Choroid plexus epithelial cell (primary cell): Measurements from ENCODE around the gene GRK6.

Experiments used
- DNase-seq: peaks from one replicate; pipeline ENCODE4 v3.0.0-alpha.2; 2010; ENCODE audit warnings: low read depth
- H3K4me3 ChIP-seq: 2 replicates; pipeline ENCODE4 v1.5.1; 2011; ENCODE audit warnings: low read depth, mild to moderate bottlenecking, control low read depth, low read length, moderate library complexity
- CTCF ChIP-seq: conservative IDR thresholded peaks from 2 replicates; pipeline ENCODE4 v1.5.1; 2011; ENCODE audit warnings: low read depth, mild to moderate bottlenecking, control low read depth, inconsistent platforms, low read length, moderate library complexity

Gene GRK6

GRCh38 chr5:177450667-177451424, 24.4 kb downstream of the GRK6 start:
- no peak for DNase-seq
- no peak for TF ChIP-seq CTCF
- H3K4me3 ChIP-seq: no peak overlapping the region

GRCh38 chr5:177452688-177453638, 26.5 kb downstream of the GRK6 start:
- H3K4me3 ChIP-seq: no peak overlapping the region
- TF ChIP-seq CTCF: no peak
- no peak for DNase-seq

GRCh38 chr5:177453852-177454396, 27.4 kb downstream of the GRK6 start:
- DNase-seq: peak; percentile 33
- H3K4me3 ChIP-seq: peak overlapping the region; percentile 36
- no peak for TF ChIP-seq CTCF

GRCh38 chr5:177454397-177455035, 28.0 kb downstream of the GRK6 start:
- peak; percentile 87 for DNase-seq
- TF ChIP-seq CTCF: peak; percentile 63
- H3K4me3 ChIP-seq: peak overlapping the region; percentile 54

- DNase-seq: peak; percentile 73
- H3K4me3 ChIP-seq: peak overlapping the region; percentile 54
- TF ChIP-seq CTCF: peak; percentile 60
These were observed 28.7 kb downstream of the GRK6 start for GRCh38 chr5:177455036-177455660.
